ENCODE measurements around the gene BLOC1S2.

Gene BLOC1S2

DNA sequence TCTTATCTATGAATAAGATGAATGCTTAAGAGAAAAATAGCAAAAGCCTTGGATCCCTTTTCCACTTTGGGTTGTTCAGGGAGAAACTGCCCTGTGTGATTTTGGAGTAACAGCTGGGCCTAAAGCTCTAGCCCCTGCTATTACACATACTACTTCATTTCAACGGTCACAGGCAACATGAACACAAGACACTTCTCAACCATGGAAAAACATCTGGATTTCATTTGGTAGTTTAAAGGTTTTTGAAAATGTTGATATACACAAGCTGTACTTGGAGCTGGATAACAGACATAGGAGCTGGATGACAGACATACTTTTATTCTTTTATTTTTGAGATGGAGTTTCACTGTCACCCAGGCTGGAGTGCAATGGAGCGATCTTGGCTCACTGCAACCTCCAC lies 54.4 kb downstream of the BLOC1S2 start:
- Mint-ChIP-seq H3K36me3 (ENCODE audit: low read depth) (peaks cover 17% of the 10 kb centered on the region), H3K27me3 (ENCODE audit: low read depth, poor library complexity) (no peaks in the 10 kb centered on the region), H3K4me1 (peaks cover 26% of the 10 kb centered on the region), H3K27ac (peak overlapping the region; percentile 46), H3K4me3 (no peak overlapping the region), H3K9me3 (no peaks in the 10 kb centered on the region)
- no peak for TF ChIP-seq CTCF (IDR thresholded peaks at IDR 0.05)
- no peak for DNase-seq

GRCh38 chr10:100229819-100230422 lies 56.6 kb downstream of the BLOC1S2 start:
- peaks cover 26% of the 10 kb centered on the region for H3K4me1 Mint-ChIP-seq
- H3K4me3 Mint-ChIP-seq = peak overlapping the region; percentile 94
- H3K36me3 Mint-ChIP-seq (ENCODE audit: low read depth) = peaks cover 23% of the 10 kb centered on the region
- peak overlapping the region; percentile 93 for H3K27ac Mint-ChIP-seq
- H3K9me3 Mint-ChIP-seq = no peaks in the 10 kb centered on the region
- DNase-seq = no peak
- H3K27me3 Mint-ChIP-seq (ENCODE audit: low read depth, poor library complexity) = no peaks in the 10 kb centered on the region
- no peak for TF ChIP-seq CTCF (IDR thresholded peaks at IDR 0.05)

DNA sequence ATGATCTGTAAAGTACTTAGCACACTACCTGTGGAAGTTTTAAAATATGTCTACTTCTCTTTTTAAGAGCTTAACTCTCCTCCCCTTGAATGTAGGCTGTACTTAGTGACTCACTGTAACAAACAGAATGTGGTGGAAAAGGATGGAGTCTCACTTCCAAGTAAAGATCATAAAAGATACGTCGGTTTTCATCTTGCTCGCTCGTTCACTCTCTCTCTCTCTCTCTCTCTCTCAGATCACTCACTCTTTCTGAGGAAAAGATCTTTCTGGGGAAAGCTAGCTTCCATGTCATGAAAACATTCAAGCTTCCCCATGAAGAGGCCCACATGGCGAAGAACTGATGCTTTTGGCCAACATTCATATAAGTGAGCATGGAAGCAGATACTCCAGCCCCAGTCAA lies 62.6 kb downstream of the BLOC1S2 start:
- no peaks in the 10 kb centered on the region for H3K9me3 Mint-ChIP-seq
- no peak for DNase-seq
- TF ChIP-seq CTCF (IDR thresholded peaks at IDR 0.05) = no peak
- H3K4me1 Mint-ChIP-seq = peaks cover 12% of the 10 kb centered on the region
- H3K27me3 Mint-ChIP-seq (ENCODE audit: low read depth, poor library complexity) = no peaks in the 10 kb centered on the region
- H3K36me3 Mint-ChIP-seq (ENCODE audit: low read depth) = peaks cover 55% of the 10 kb centered on the region
- H3K4me3 Mint-ChIP-seq = no peak overlapping the region
- H3K27ac Mint-ChIP-seq = no peak overlapping the region

Data from nephron progenitor cell (in vitro differentiated cells).